ENCODE results near the gene CTNNA1.

CTNNA1 gene

DNA sequence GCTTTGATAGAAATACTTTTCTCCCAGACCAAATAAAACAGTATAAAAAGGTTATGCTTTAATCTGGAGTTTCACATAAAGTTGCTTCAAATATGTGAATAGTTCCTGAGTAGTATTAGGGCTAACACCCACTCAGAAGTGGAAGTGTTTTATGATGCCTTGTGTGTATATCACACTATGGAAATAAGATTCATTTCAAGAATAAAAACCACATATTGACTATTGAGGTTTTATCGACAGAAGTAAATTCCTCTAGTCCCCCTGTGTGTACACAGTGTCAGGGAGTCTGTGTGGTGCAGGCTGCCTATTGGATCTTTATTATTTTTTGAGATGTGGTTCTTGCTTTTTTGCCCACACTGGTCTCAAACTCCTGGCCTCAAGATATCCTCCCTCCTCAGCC, 142.7 kb downstream of the CTNNA1 start:
- H3K4me3 Mint-ChIP-seq = no peak overlapping the region
- H3K4me1 Mint-ChIP-seq = peaks cover 4% of the 10 kb centered on the region
- no peak for DNase-seq
- no peaks in the 10 kb centered on the region for H3K27me3 Mint-ChIP-seq (ENCODE audit: low read depth, poor library complexity)
- peaks cover 79% of the 10 kb centered on the region for H3K36me3 Mint-ChIP-seq (ENCODE audit: low read depth)
- H3K27ac Mint-ChIP-seq = peak overlapping the region; percentile 43
- H3K9me3 Mint-ChIP-seq = peaks cover 3% of the 10 kb centered on the region
- TF ChIP-seq, protein P1, sequence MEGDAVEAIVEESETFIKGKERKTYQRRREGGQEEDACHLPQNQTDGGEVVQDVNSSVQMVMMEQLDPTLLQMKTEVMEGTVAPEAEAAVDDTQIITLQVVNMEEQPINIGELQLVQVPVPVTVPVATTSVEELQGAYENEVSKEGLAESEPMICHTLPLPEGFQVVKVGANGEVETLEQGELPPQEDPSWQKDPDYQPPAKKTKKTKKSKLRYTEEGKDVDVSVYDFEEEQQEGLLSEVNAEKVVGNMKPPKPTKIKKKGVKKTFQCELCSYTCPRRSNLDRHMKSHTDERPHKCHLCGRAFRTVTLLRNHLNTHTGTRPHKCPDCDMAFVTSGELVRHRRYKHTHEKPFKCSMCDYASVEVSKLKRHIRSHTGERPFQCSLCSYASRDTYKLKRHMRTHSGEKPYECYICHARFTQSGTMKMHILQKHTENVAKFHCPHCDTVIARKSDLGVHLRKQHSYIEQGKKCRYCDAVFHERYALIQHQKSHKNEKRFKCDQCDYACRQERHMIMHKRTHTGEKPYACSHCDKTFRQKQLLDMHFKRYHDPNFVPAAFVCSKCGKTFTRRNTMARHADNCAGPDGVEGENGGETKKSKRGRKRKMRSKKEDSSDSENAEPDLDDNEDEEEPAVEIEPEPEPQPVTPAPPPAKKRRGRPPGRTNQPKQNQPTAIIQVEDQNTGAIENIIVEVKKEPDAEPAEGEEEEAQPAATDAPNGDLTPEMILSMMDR (IDR thresholded peaks at IDR 0.05) = no peak

DNA sequence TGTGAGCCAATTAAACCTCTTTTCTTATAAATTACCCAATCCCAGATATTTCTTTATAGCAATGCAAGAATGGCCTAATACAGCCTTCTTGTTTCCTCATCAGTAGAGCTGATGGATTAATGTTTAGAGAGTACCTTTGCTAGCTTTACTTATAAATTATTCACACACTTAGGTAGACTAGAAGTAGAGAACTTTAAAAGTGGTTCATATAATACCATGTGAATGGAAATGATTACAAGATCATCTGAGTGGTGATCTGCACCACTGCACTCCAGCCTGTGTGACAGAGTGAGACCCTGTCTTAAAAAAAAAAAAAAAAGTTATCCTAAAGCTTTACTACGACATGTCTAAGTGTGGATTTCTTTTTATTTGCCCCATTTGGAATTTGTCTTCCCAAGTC, 145.1 kb downstream of the CTNNA1 start:
- H3K9me3 Mint-ChIP-seq = no peaks in the 10 kb centered on the region
- DNase-seq = no peak
- peaks cover 87% of the 10 kb centered on the region for H3K36me3 Mint-ChIP-seq (ENCODE audit: low read depth)
- H3K4me1 Mint-ChIP-seq = peaks cover 8% of the 10 kb centered on the region
- no peak overlapping the region for H3K4me3 Mint-ChIP-seq
- no peak overlapping the region for H3K27ac Mint-ChIP-seq
- TF ChIP-seq, protein P1 (IDR thresholded peaks at IDR 0.05) = no peak
- no peaks in the 10 kb centered on the region for H3K27me3 Mint-ChIP-seq (ENCODE audit: low read depth, poor library complexity)

DNA sequence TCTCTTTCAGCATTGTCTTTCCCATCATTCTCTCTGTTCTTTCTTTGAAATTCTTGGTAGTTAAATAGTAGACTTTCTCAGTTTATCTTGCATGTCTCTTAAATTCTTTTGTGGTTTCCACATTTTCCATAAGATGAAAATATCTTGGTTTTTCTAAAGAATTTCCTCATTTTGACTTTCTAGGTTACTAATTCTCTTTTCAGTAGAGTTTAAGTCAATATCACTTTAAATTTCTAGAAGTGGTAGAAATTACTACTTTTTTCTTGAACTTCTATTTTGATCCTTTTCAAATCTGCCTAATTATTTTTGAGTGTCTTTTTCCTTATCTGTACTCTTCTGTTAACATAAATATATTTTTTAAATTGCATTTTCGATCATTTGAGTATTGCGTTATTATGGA, 145.5 kb downstream of the CTNNA1 start:
- Mint-ChIP-seq H3K36me3 (ENCODE audit: low read depth) (peaks cover 90% of the 10 kb centered on the region), H3K27me3 (ENCODE audit: low read depth, poor library complexity) (no peaks in the 10 kb centered on the region), H3K27ac (no peak overlapping the region), H3K4me3 (no peak overlapping the region), H3K4me1 (peaks cover 8% of the 10 kb centered on the region), H3K9me3 (no peaks in the 10 kb centered on the region)
- TF ChIP-seq, protein P1 (IDR thresholded peaks at IDR 0.05) = no peak
- DNase-seq = no peak

DNA sequence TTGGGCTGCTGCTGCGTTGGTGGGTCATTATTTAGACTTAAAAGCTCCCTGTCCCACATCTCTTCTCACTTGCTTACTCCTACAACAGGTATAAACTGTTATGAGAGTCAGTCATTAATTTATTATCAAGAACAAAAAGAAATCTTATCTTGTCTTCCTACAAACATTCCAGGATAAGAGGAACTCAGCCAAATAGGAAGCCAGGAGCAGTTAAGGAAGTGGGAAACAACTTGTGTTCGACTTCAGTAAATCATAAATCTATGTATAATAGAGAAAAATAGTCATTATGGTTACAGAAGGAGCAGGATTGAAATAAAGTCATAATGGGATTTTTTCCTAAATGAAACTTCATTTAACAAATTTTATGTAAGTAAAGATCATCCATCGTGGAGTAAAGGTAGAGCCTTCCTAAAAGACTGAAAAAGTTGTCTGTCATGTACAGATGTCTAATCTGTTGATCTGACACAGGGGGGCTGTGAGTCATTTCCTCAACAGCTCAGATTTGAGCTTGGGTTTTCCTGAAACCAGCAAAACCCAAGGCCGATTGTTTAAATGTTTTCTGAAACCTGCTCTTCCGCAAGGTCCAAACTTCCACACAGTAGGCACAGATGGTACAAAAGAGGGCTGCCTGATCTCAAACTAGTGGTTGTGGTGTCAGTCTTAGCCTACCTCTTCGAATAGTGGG, 147.2 kb downstream of the CTNNA1 start:
- Mint-ChIP-seq H3K4me3 (no peak overlapping the region), H3K36me3 (ENCODE audit: low read depth) (peaks cover 91% of the 10 kb centered on the region), H3K27ac (peak overlapping the region; percentile 59), H3K9me3 (no peaks in the 10 kb centered on the region), H3K27me3 (ENCODE audit: low read depth, poor library complexity) (no peaks in the 10 kb centered on the region), H3K4me1 (peaks cover 8% of the 10 kb centered on the region)
- TF ChIP-seq, protein P1 (IDR thresholded peaks at IDR 0.05) = no peak
- no peak for DNase-seq

DNA sequence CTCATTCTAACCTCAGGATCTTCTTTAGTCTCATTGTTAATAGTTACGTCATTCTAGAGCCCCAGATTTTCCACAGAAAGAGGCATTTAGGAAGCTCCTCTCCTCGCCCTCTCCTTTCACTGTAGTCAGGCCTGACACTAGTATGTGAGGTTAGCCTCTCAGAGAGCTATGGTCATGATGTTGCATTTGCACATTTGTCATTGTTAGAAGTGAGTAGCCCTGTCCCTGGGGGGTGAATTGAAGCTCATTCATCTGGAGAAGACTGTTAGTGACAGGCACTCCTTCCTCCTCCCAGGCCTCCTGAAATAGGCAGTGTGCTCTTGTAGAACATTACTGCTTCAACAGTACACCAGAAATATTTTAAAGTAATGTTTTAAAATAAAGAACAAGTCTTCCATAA, 148.5 kb downstream of the CTNNA1 start:
- Mint-ChIP-seq H3K4me1 (peaks cover 8% of the 10 kb centered on the region), H3K9me3 (no peaks in the 10 kb centered on the region), H3K27me3 (ENCODE audit: low read depth, poor library complexity) (no peaks in the 10 kb centered on the region), H3K27ac (peak overlapping the region; percentile 74), H3K36me3 (ENCODE audit: low read depth) (peaks cover 96% of the 10 kb centered on the region), H3K4me3 (no peak overlapping the region)
- DNase-seq = no peak
- TF ChIP-seq, protein P1 (IDR thresholded peaks at IDR 0.05) = no peak

DNA sequence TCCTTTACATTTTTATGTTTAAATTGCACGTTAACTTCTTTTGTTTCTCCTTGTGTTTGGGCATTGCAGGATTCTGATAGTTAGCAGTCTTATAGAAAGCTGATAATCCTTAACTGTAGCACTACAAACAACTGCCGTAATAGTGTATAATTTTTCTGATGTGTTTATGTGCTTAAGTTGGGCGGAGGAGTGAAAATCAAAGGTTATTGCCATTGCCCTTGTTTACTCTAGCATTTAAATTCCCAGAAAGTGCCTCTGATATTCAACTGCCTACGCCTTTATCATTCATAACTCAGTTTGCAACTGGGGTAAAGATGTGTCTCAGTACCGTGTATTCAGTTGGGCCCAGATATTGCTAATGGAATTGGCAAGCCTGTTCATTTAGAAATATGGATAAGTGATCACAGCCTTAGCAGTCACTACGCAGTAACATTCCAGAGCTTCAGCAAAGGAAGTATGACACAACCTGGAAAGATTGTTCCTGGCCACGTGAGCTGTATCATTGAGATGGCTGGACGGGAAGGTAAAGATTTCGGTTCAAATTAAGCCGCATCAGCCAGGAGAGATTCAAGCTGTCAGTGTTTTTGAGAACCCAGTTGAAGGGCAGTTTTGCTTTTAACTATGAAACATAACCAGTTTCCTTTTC, 150.0 kb downstream of the CTNNA1 start:
- Mint-ChIP-seq H3K9me3 (no peaks in the 10 kb centered on the region), H3K4me3 (no peak overlapping the region), H3K27ac (peak overlapping the region; percentile 51), H3K36me3 (ENCODE audit: low read depth) (peaks cover 93% of the 10 kb centered on the region), H3K4me1 (peaks cover 8% of the 10 kb centered on the region), H3K27me3 (ENCODE audit: low read depth, poor library complexity) (no peaks in the 10 kb centered on the region)
- TF ChIP-seq, protein P1 (IDR thresholded peaks at IDR 0.05) = no peak
- no peak for DNase-seq
